Breast epithelium (tissue), 3 donors: Measurements from ENCODE around the gene LDAH.

Experiments
- POLR2A ChIP-seq: fragments of 450-650 bp; IDR thresholded peaks from one replicate; pipeline ENCODE4 v1.6.1; 2016; ENCODE audit warnings: antibody characterized with exemption, mild to moderate bottlenecking, moderate library complexity
- POLR2AphosphoS5 ChIP-seq, 3 donors: sonication (generic); formaldehyde crosslinking; IDR thresholded peaks; one replicate each; pipeline ENCODE4 v1.6.1; 2017; ENCODE audit warnings: antibody characterized with exemption in 3 of 3

- TF ChIP-seq POLR2A (no peak), POLR2AphosphoS5 (IDR thresholded peaks at IDR 0.05) (no peak)
These were observed 123.8 kb downstream of the LDAH start for GRCh38 chr2:20698916-20699613.
